Stimulated activated CD8-positive, alpha-beta memory T cell treated with anti-CD3 and anti-CD28 coated beads, Interleukin-15, amount 100 ng/mL, for 48 hours (primary cell): ENCODE measurements around the gene UBE2N.
A peak's percentile ranks its signal among the peaks of the same experiment; 100 is the strongest.
"Not testable (repeated sequence)": the region's sequence is repeated elsewhere in the genome, so short reads cannot be mapped to it uniquely, and the experiment has no call there.

Experiments
- DNase-seq, 2 donors: peaks; one replicate each; pipeline ENCODE4 v3.0.0-alpha.2; 2020; ENCODE audit warnings: low read depth in 2 of 2

The UBE2N gene

GRCh38 chr12:93411060-93411459 is 30.7 kb downstream of the UBE2N start:
- DNase-seq, result not testable (repeated sequence)

GRCh38 chr12:93409343-93410187 is 32.2 kb downstream of the UBE2N start:
- DNase-seq, result not testable (repeated sequence)

- no peak for DNase-seq
These were observed 32.9 kb downstream of the UBE2N start for GRCh38 chr12:93408813-93409212.

DNA sequence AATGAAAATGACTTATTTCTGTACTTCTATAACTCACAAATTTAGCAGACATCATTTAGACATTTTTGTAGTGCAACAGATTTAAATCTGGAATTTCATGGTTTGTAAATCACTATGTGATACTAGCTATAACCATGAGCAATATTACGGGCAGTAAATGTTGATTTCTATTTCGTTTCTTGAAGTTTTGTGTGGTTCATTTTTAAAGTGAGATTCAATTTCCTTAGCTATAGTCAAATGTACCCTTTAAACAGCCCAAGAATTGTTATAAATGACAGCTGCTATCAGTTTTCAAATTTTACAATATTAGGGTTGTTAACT is 33.8 kb downstream of the UBE2N start:
- no peak for DNase-seq

DNA sequence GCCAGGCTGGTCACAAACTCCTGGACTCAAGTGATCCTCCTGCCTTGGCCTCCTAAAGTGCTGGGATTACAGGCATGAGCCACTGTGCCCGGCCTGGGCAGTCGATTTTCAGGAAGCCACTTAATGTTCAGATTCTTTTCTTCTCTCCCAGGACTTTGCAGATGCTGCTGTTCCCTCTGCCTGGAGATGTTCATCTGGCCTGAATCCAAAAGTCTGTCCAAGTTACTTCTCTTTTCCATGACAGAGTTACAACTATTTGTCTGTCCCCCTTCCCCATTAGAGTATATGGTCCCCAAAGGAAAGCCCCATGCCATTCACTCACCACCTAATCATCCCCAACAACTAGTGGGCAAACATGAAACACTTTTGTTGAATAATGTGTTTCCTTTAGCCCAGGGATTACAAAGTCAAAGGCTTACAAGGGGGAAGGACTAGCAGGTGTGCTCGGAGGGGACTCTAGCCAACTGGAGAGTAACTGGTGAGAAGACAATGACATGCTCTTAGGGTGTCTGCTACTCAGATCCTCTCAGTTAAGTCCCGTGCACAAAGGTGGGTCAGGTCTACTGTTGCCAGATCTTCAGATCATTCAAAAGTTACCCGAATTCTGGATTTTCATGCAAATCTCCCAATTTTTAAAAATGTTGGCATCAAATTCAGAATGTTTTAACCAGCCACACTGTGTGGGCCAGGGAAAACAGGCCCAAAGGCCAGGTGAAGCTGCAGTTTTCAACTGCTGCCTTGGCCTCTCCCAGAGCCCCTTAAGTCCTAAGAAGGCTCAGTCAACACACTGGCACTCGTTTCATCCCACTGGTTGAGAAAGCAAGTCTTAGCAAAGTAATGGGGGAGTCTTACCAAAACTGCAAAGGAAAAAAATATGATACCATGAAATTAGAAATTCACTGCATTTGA is 34.4 kb downstream of the UBE2N start:
- no peak for DNase-seq

GRCh38 chr12:93404961-93405849 is 36.5 kb downstream of the UBE2N start:
- DNase-seq, result no peak

DNA sequence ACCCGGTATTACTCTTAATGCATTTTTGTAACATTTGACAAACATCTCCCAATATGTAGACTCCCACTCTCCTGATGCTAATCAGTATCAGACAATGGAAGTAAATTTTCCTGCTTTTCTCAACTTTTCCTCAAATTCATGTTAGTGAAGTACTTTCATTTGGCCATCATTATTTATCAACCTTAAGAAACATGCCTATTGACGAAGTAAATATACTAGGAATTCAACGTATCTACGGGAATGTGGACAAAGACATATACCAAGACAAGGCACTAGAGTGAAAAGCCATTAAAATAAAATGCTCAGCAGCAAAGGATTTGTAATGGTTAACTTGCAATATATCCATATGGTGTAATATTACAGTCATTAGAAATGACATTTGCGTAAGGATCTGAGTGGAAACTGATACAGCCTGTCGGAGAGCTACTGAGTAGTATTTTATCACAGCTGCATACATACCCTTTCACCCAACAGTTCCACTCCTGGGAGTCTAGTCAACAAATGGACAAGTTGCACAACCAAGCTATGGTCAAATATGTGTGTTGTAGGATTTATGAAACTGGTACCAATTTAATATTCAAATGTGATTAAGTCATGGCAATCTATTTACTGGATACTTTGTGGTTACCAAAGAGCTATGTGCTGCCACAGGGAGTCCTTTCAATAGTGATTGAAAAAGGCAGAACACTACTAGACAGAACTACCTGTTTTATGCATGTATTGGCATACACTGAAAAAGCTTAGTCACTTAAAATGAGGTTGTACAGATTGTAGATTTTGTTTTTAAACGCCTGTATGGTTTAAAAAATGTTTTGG is 37.6 kb downstream of the UBE2N start:
- no peak for DNase-seq

- DNase-seq, result no peak
These were observed 39.1 kb downstream of the UBE2N start for GRCh38 chr12:93402333-93403311.

DNA sequence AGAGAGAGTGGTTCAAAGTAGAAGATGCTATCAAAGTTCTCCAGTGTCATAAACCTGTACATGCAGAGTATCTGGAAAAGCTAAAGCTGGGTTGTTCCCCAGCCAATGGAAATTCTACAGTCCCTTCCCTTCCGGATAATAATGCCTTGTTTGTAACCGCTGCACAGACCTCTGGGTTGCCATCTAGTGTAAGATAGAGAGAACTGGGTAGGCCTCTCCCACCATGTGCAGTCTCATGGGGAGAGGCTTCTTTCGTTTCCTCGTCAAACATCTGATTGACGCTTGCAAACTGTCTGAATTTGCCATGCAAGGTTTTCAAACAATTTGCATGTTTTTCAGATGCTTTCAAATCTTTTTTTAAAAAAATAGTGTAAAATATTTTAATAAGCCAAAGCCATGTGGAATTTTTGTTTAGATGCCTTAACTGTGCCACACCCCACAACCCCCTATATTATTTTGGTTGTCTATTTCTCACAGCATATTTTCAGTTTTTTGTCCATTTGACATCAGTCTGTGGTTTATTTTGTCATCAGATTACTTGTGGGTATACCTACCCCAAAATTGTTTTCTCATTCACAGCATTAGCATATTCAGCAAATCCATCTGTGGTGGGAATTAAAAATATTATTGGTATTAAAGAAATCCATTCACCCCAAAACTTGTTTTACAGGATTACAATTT is 42.4 kb downstream of the UBE2N start:
- not testable (repeated sequence) for DNase-seq

DNA sequence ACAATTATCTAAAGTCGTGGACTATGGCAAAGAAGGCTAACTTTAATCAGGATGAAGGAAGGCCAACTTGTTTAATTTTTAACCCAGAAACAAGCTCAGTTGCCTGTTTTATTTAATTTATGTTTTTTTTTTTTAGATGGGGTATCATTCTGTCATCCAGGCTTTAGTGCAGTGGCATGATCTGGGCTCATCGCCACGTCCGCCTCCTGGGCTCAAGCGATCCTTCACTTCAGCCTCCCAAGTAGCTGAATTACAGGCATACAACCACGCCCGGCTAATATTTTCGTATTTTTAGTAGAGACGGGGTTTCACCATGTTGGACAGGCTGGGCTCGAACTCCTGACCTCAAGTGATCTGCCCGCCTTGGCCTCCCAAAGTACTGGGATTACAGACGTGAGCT is 44.3 kb downstream of the UBE2N start:
- no peak for DNase-seq

GRCh38 chr12:93393425-93393824 is 48.3 kb downstream of the UBE2N start:
- DNase-seq, result no peak

GRCh38 chr12:93390549-93391297 is 51.0 kb downstream of the UBE2N start:
- no peak for DNase-seq

GRCh38 chr12:93390031-93390430 is 51.7 kb downstream of the UBE2N start:
- DNase-seq, result no peak

DNA sequence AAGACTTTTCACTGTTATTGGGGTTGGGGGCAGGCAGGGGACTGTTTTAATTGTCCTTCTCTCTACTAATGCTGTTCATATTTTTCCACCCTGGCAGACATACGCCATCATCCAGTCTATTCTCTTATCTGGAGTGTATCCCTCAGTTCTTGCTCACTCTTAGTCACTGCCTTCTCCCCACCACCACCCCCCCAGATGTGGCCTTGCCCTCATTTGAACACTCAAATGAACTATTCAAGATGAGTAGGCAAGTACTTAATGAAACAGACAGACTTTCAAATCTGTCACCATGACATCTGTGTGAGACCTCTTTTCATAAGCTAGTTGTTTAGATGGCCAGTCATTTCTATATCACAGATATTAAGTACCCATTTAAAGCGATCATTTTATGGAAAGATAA is 54.0 kb downstream of the UBE2N start:
- DNase-seq, result peak; percentile 43 to 74

- DNase-seq, result not testable (repeated sequence)
These were observed 59.7 kb downstream of the UBE2N start for GRCh38 chr12:93381976-93382437.

DNA sequence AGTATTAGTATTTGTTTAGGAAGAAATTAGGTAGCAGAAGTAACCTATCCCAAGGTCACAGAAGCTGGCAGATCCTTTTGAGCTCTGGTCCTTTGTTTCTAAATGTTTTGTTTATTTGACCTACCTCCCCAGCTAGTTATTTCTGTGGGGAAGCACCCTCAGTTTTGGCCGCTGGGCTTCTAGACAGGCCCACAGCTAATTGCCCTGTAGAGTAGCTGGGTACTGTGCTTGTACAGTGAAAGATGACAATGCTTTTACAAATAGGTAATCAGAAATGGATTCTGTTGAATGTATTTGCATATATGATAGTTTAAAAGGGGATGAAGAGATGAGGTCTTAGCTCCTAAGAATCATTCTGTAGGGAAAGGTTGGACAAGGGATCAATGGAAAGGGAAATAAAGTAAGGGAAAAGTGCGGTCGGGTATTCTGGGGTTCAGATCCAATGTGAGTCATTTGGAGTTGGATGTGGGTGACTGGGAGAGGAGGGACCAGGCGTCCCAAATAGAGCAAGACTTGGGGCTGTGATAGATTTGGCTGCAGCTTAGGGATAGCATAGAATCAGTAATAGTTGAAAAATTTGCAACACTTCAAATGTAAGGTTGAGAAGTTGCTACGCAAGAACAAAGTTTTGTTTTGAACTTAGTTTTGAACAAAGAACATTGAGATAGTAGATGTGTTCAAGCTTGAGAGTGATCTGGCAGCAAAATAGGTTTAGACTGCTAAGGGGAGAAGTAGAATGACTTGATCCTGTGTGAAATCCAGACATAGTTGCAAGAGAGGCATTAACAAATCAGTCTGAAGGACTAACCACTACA is 60.4 kb downstream of the UBE2N start:
- no peak for DNase-seq

DNA sequence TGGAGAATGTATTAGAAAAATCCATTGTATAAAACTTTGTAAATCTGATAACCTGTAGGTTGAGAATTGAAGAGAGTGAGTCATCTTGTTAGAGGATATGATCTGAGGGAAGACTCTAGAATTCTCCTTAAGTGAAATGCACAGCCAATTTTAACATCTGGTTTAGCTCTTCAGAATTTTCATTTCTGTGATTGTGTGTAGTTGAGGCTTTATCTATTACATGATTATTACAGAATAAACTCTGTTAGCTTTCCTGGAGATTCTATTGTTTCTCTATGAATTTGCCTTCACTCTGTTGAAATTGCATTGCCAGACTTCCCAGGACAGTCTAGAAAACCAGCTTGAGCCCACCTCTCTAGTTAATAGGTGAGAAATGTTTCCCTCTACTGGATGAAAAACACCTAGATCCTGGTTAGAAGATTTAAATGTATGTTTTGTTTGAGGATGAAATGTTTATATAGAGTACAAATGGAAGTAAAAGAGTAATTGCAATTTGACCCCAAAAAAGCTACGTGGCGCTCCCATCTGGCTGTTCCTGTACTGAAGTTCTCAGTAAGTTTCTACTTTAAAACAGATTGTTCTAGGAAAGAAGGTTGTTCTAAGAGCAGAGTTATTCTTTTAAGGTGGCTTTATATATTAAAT is 61.1 kb downstream of the UBE2N start:
- no peak for DNase-seq
